Testis (tissue), 2 donors: ENCODE measurements around the gene HS3ST5.

Experiments
- CTCF ChIP-seq, 3 experiments: fragments of 450-650 bp in 2 of 3; fragments of 200-600 bp in 1 of 3; sonication (generic) in 1 of 3; IDR thresholded peaks; one replicate each; pipeline ENCODE4 v1.5.1; 2016 to 2019; ENCODE audit warnings: antibody characterized with exemption in 3 of 3, mild to moderate bottlenecking in 2 of 3, moderate library complexity in 1 of 3
- POLR2A ChIP-seq: fragments of 450-650 bp; IDR thresholded peaks from one replicate; pipeline ENCODE4 v1.6.1; 2017; ENCODE audit warnings: antibody characterized with exemption, mild to moderate bottlenecking, moderate library complexity

GRCh38 chr6:114202389-114202788, 140.4 kb downstream of the HS3ST5 start:
- TF ChIP-seq CTCF (IDR thresholded peaks at IDR 0.05) (no peak), POLR2A (no peak)
